Upper lobe of right lung (tissue), 1 donor: ENCODE data around the gene BHLHE23. TPM values are rescaled to one million over a fixed set of nuclear protein-coding genes. Genes with fewer than 3 reads are reported as not detected.

Experiments
- ATAC-seq: fragments of 200-7000 bp; cut with Tn5 transposase; one replicate; pipeline ENCODE4 v1.9.1; 2020; ENCODE audit warnings: mild to moderate bottlenecking, moderate library complexity
- DNase-seq: peaks from one replicate; pipeline ENCODE4 v3.0.0-alpha.2; 2020
- H3K27ac ChIP-seq: fragments of 200-600 bp; one replicate; pipeline ENCODE4 v1.8.0; 2022
- H3K27me3 ChIP-seq: fragments of 200-600 bp; one replicate; pipeline ENCODE4 v1.8.0; 2022; ENCODE audit warnings: mild to moderate bottlenecking
- H3K36me3 ChIP-seq: fragments of 200-600 bp; one replicate; pipeline ENCODE4 v1.8.0; 2022
- H3K4me1 ChIP-seq: fragments of 200-600 bp; one replicate; pipeline ENCODE4 v1.8.0; 2022
- H3K4me3 ChIP-seq: fragments of 200-600 bp; one replicate; pipeline ENCODE4 v1.8.0; 2022; ENCODE audit warnings: mild to moderate bottlenecking
- H3K9me3 ChIP-seq: fragments of 200-600 bp; one replicate; pipeline ENCODE4 v1.8.0; 2022
- CTCF ChIP-seq: fragments of 200-600 bp; IDR thresholded peaks from one replicate; pipeline ENCODE4 v1.8.0; 2022; ENCODE audit warnings: antibody characterized with exemption
- intact Hi-C: fragments of 100-400 bp; cut with DNase I; formaldehyde crosslinking; loops from one replicate; pipeline ENCODE4 v1.11.0; 2022
- long read RNA-seq: library from polyadenylated mRNA; unstranded; transcript quantifications from one replicate; pipeline ENCODE4 v2.0.0, GENCODE V29; 2021
- total RNA-seq: library from RNA; stranded (reverse); fragmentation: NEBNext Ultra II Directional; extraction: Animal tissue kit (Norgen Biotek cat#: 25700); gene quantifications from one replicate; pipeline ENCODE4 v1.2.1, GENCODE V29; 2021
- donor health status: DM: no; HTN: yes; CAD: no; lungs with severe emphysema.

Gene BHLHE23
- not detected for total RNA-seq
- long read RNA-seq, partial matches to known transcripts, result 0 of 1 reads
- long read RNA-seq, other reads (novel, unspliced or antisense), result 1 of 1 reads

DNA sequence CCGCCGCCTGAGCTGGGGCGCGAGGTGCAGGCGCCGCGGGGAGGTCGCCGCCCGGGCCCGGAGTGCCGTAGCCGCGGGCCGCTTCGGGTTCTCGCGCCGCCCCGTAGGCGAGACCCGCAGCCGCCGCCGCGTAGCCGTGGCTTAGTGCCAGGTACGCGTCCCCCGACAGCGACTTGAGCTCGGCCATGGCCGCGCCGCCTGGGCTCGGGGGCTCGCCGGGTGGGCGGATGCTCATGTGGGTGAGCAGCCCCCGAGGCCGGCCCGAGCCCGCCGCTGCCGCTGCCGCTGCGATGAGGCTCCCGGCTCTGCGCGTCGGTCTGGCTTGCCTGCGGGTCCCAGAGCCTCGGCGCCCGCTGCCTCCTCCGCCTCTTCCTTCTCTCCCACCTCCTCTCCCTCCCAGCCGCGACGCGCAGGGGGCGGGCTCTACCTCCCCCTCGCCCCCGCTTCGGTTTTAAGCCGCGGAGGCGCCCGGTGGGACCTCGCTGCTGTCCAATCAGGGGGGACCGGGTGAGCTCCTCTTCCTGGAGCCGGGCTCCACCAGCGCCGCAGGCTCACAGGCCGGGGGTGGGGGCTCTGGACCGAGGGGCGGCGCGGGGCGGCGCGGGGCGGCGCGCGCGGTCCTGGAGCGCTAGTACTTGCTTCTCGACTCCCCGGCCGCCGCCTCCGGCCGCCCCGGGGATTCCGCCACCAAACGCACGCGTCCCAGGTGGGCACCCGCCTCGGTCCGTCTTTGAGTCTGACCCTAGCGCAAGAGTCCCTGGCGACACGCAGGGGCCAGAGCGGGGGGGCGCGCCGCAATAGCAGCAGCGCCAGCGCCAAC is at the start of gene BHLHE23:
Gene BHLHE23 (minus strand): TSS at position 425 of the 820 bp plus-strand sequence. CDS start 190 bp downstream, at position 235.
- Histone ChIP-seq H3K27me3 (peaks cover 98% of the 10 kb centered on the region), H3K27ac (no peak within 1 kb of the TSS), H3K4me3 (no peak within 1 kb of the TSS), H3K4me1 (peaks cover 7% of the 10 kb centered on the region), H3K9me3 (no peaks in the 10 kb centered on the region), H3K36me3 (no peaks in the 10 kb centered on the region)
- TF ChIP-seq CTCF, result no peak
- intact Hi-C loops, result no loop called here
- ATAC-seq (no peak), DNase-seq (no peak)

GRCh38 chr20:63055575-63056235 is 48.9 kb upstream of the BHLHE23 start:
- H3K4me1 ChIP-seq, result no peaks in the 10 kb centered on the region
- no peak overlapping the region for H3K4me3 ChIP-seq
- ATAC-seq (no peak), DNase-seq (peak; percentile 51)
- TF ChIP-seq CTCF, result no peak
- no peak overlapping the region for H3K27ac ChIP-seq
- H3K36me3 ChIP-seq, result no peaks in the 10 kb centered on the region
- peaks cover 60% of the 10 kb centered on the region for H3K27me3 ChIP-seq
- H3K9me3 ChIP-seq, result no peaks in the 10 kb centered on the region
- intact Hi-C loops, result no loop called here

DNA sequence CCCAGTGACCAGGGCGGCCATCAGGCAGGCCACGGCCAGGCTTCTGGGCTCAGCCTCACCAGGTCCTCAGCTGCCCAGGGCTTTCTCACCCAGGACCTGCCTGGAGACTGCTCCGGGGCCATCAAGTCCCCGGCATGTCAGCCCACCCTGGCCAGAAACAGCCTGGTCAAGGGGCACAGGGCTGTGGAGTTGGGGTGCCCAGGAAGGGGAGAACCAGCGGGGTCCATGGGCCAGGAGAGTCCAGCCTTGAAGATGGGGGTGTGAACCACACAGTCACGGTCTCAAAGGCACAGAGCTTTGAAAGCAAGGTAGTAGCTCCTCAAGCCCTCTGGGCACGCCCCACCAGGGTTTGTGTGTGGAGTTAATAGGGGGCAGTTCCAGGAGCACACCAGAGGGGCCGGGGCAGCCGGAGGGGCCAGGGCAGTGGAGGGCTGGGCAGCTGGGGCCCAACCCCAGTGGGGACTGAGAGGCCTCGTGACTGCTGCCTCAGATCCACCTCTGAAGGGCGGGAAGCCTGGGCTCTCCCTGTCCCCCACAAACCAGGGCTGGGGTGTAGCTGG is 48.0 kb upstream of the BHLHE23 start:
- no peak for TF ChIP-seq CTCF
- Histone ChIP-seq H3K9me3 (no peaks in the 10 kb centered on the region), H3K27me3 (peaks cover 51% of the 10 kb centered on the region), H3K27ac (no peak overlapping the region), H3K36me3 (no peaks in the 10 kb centered on the region), H3K4me1 (no peaks in the 10 kb centered on the region), H3K4me3 (no peak overlapping the region)
- intact Hi-C loops, result no loop called here
- DNase-seq (peak; percentile 46), ATAC-seq (no peak)

DNA sequence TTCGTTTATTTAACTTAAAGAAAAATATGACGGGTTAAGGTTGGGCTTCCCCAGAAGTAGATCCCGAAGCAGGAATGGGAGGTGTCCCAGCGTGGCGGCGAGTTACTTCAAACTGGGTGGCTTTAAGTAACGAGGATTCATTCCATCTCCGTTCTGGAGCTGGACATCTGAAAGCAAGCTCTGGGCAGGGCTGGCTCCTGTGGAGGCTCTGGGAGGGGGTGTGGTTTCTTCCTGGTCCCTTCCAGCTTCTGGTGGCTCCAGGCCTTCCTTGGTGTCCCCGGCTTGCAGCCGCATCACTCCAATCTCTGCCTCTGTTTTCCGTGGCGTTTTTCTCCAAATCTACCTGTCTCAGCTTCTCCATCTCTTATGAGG is 47.3 kb upstream of the BHLHE23 start:
- Histone ChIP-seq H3K27me3 (peaks cover 46% of the 10 kb centered on the region), H3K4me1 (no peaks in the 10 kb centered on the region), H3K27ac (no peak overlapping the region), H3K36me3 (no peaks in the 10 kb centered on the region), H3K4me3 (no peak overlapping the region), H3K9me3 (no peaks in the 10 kb centered on the region)
- peak; percentile 39 for DNase-seq
- intact Hi-C loops, result no loop called here
- no peak for ATAC-seq
- TF ChIP-seq CTCF, result no peak

DNA sequence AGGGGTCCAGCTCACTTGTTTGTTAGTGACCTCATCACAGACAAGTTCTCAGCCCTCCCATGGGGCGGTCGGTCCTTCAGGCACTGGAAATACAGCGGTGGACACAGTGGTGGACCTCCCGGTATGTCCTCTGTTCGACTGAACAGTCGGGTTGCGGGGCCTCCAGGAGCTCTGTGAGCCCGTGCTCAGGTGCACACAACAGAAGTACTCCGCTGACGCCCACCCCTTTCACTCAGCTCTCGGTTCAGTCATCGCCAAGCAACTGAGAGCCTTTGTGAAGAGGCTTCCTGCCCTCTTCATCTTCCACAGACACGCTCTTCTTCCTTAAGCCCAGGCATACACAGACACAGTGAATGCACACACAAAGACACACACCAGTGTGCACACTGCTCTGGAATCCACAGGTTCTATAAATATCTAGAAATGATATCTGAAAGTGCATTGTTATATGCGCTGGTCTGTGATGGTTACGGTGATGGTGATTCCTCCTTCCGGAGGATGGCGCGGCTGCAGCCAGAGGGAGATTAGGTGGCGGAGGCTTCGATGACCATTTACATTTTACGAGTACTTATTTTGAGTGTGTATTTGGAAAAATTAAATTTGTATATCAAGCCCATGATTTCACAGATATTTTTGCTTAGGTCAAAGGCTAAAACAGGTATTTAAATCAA is 46.8 kb upstream of the BHLHE23 start:
- Histone ChIP-seq H3K4me3 (no peak overlapping the region), H3K27me3 (peaks cover 41% of the 10 kb centered on the region), H3K36me3 (no peaks in the 10 kb centered on the region), H3K4me1 (no peaks in the 10 kb centered on the region), H3K9me3 (no peaks in the 10 kb centered on the region), H3K27ac (no peak overlapping the region)
- DNase-seq, result peak; percentile 40
- ATAC-seq, result no peak
- intact Hi-C loops, result no loop called here
- TF ChIP-seq CTCF, result no peak
